Measurements from ENCODE around the gene TARBP2. TPM values are rescaled to one million over a fixed set of nuclear protein-coding genes. Genes with fewer than 3 reads are reported as not detected.

TARBP2 gene
- total RNA-seq, 1 donor from 2014 or later: 59.4 TPM

DNA sequence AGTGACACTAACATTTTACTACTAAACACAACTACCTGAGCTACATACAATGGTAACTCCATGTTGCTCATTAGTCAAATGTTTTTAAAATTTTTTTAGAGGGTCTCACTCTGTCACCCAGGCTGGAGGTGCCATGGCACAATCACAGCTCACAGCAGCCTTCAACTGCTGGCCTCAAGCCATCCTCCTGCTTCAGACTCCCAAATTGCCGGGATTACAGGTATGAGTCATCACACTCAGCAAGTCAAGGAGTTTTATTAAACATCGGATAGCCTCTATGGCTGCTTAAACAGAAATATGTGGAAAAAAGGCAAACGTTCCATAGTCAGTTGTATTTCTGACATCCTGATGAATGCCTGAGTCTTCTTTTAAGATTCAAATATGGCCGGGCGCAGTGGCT lies 17.3 kb downstream of the TARBP2 start:
- DNase-seq (ENCODE audit: low read depth): no peak
- H3K27me3 ChIP-seq (ENCODE audit: control insufficient read depth, insufficient read depth, low read length): no peaks in the 10 kb centered on the region
- TF ChIP-seq, protein P1, sequence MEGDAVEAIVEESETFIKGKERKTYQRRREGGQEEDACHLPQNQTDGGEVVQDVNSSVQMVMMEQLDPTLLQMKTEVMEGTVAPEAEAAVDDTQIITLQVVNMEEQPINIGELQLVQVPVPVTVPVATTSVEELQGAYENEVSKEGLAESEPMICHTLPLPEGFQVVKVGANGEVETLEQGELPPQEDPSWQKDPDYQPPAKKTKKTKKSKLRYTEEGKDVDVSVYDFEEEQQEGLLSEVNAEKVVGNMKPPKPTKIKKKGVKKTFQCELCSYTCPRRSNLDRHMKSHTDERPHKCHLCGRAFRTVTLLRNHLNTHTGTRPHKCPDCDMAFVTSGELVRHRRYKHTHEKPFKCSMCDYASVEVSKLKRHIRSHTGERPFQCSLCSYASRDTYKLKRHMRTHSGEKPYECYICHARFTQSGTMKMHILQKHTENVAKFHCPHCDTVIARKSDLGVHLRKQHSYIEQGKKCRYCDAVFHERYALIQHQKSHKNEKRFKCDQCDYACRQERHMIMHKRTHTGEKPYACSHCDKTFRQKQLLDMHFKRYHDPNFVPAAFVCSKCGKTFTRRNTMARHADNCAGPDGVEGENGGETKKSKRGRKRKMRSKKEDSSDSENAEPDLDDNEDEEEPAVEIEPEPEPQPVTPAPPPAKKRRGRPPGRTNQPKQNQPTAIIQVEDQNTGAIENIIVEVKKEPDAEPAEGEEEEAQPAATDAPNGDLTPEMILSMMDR (IDR thresholded peaks at IDR 0.05; ENCODE audit: insufficient read depth, low read length, poor library complexity, severe bottlenecking): no peak
- H3K4me3 ChIP-seq (ENCODE audit: low read depth, low read length): no peak overlapping the region
- H3K36me3 ChIP-seq (ENCODE audit: control insufficient read depth, insufficient read depth, low read length): no peaks in the 10 kb centered on the region

DNA sequence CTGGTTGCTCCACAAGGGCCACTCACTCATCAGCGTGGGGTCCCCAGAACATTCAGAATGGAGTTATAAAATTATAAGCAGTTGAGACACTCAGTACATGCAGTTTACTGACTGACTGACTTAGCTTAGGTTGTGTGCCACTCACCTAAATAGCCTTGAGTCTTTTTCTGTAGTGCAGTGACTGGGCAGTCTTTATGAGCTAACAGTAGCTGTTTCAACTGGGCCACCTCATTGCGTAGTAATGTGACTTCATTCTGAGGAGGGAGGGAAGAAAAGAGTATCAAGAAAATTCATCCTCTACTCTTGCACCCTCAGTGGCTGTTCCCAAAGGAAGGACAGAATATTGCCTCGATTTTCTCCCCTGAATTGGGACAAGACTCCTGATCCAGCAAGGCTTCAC lies 22.0 kb downstream of the TARBP2 start:
- TF ChIP-seq, protein P1 (IDR thresholded peaks at IDR 0.05; ENCODE audit: insufficient read depth, low read length, poor library complexity, severe bottlenecking): no peak
- DNase-seq (ENCODE audit: low read depth): no peak
- H3K4me3 ChIP-seq (ENCODE audit: low read depth, low read length): no peak overlapping the region
- H3K27me3 ChIP-seq (ENCODE audit: control insufficient read depth, insufficient read depth, low read length): no peaks in the 10 kb centered on the region
- no peaks in the 10 kb centered on the region for H3K36me3 ChIP-seq (ENCODE audit: control insufficient read depth, insufficient read depth, low read length)

DNA sequence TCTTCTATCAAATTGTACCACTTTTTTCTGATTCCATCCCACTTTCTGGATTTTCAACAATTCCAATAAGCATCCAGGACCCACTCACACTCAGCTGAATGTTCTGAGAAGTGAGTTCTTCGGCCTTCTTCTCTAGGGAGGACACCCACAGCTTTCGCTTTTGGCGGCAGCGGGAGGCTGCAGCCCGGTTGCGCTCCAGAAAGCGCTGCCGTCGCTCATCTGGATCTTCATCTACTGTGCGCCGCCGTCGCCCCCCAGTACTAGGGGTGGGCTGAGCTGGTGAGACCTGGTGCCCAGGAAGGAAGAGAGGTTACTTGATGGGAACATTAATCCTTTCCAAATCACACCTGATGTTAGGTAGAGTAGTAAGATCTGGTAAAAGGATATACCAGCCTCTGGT lies 23.4 kb downstream of the TARBP2 start:
- no peak for DNase-seq (ENCODE audit: low read depth)
- TF ChIP-seq, protein P1 (IDR thresholded peaks at IDR 0.05; ENCODE audit: insufficient read depth, low read length, poor library complexity, severe bottlenecking): no peak
- Histone ChIP-seq H3K27me3 (ENCODE audit: control insufficient read depth, insufficient read depth, low read length) (no peaks in the 10 kb centered on the region), H3K36me3 (ENCODE audit: control insufficient read depth, insufficient read depth, low read length) (no peaks in the 10 kb centered on the region), H3K4me3 (ENCODE audit: low read depth, low read length) (no peak overlapping the region)

DNA sequence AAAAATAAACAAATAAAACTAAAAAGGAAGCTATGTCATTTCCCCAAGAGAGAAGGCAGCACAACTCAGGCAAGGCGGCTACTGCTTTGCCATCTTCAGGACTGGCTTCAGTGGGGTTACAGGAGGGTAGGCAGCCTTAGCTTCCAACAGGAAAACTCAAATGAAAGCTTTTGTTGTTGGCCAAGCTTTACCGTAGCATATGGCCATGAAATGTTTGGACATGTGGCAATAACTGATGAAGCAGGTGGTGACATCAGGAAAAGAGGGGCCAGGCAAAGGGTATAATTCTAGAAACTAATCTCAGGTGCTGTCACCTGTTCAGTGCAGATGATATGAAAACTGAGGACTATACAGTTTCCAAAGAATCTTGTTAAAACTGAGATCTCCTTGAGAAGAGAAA lies 29.0 kb downstream of the TARBP2 start:
- no peak for DNase-seq (ENCODE audit: low read depth)
- H3K36me3 ChIP-seq (ENCODE audit: control insufficient read depth, insufficient read depth, low read length): peaks cover 3% of the 10 kb centered on the region
- H3K27me3 ChIP-seq (ENCODE audit: control insufficient read depth, insufficient read depth, low read length): no peaks in the 10 kb centered on the region
- H3K4me3 ChIP-seq (ENCODE audit: low read depth, low read length): no peak overlapping the region
- TF ChIP-seq, protein P1 (IDR thresholded peaks at IDR 0.05; ENCODE audit: insufficient read depth, low read length, poor library complexity, severe bottlenecking): no peak

DNA sequence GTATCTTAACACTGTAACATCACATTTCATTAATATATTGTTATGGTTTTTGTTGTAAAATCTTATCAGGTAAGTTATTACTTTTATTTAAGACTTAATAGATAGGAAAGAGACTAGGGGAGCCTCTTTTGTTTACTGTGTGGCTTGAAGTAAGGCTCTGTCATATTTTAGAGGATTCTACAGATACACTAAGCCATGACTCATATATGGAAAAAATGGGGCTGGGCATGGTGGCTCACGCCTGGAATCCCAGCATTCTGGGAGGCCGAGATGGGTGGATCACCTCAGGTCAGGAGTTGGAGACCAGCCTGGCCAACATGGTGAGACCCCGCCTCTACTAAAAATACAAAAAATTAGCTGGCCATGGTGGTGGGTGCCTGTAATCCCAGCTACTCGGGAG lies 29.8 kb downstream of the TARBP2 start:
- no peak overlapping the region for H3K4me3 ChIP-seq (ENCODE audit: low read depth, low read length)
- TF ChIP-seq, protein P1 (IDR thresholded peaks at IDR 0.05; ENCODE audit: insufficient read depth, low read length, poor library complexity, severe bottlenecking): no peak
- H3K36me3 ChIP-seq (ENCODE audit: control insufficient read depth, insufficient read depth, low read length): peaks cover 3% of the 10 kb centered on the region
- no peaks in the 10 kb centered on the region for H3K27me3 ChIP-seq (ENCODE audit: control insufficient read depth, insufficient read depth, low read length)
- DNase-seq (ENCODE audit: low read depth): no peak

DNA sequence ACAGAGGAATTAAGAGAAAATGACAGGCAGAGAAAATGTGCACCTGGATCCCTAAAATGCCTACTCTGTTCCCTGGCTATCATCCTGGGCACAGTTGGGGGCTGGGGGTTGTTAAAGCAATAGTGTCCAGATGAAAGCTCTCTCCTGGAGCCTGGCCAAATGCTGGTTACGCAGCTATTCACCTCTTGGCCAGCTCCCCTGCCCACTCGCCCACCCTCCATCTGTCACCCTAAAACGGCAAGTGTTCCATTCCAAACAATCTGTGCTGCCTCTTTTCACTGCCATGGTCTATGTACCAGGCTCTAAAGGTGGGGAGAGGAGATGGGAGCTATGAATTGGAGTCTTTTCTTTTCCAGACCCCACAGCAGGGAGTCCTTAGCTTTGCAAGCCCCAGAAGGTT lies 30.9 kb downstream of the TARBP2 start:
- DNase-seq (ENCODE audit: low read depth): no peak
- Histone ChIP-seq H3K4me3 (ENCODE audit: low read depth, low read length) (no peak overlapping the region), H3K36me3 (ENCODE audit: control insufficient read depth, insufficient read depth, low read length) (peaks cover 3% of the 10 kb centered on the region), H3K27me3 (ENCODE audit: control insufficient read depth, insufficient read depth, low read length) (no peaks in the 10 kb centered on the region)
- TF ChIP-seq, protein P1 (IDR thresholded peaks at IDR 0.05; ENCODE audit: insufficient read depth, low read length, poor library complexity, severe bottlenecking): no peak

Data from kidney epithelial cell (primary cell).